GM12801 (cell line): ENCODE results near the gene PDE4B.

Experiments
- CTCF ChIP-seq: IDR thresholded peaks from one replicate; pipeline ENCODE4 v1.5.1; 2011; ENCODE audit warnings: control low read depth; ENCODE audit not compliant: insufficient read length; ENCODE audit errors: extremely low read depth

Gene PDE4B

GRCh38 chr1:65965112-65965996 lies 172.7 kb downstream of the PDE4B start:
- TF ChIP-seq CTCF = no peak

- no peak for TF ChIP-seq CTCF
These were observed 178.9 kb downstream of the PDE4B start for GRCh38 chr1:65971547-65971946.

- TF ChIP-seq CTCF = no peak
These were observed 183.0 kb downstream of the PDE4B start for GRCh38 chr1:65975708-65976107.

- no peak for TF ChIP-seq CTCF
These were observed 186.7 kb downstream of the PDE4B start for GRCh38 chr1:65979136-65980044.

GRCh38 chr1:65980237-65980636 lies 187.5 kb downstream of the PDE4B start:
- no peak for TF ChIP-seq CTCF

GRCh38 chr1:65983500-65983899 lies 190.8 kb downstream of the PDE4B start:
- no peak for TF ChIP-seq CTCF

- no peak for TF ChIP-seq CTCF
These were observed 192.8 kb downstream of the PDE4B start for GRCh38 chr1:65985393-65986066.
